GM23338 (cell line): ENCODE data around the gene NMNAT1.

Source experiments
- EZH2 ChIP-seq: fragments of 200-600 bp; sonication (generic); IDR thresholded peaks from one replicate; pipeline ENCODE4 v1.8.0; 2017; ENCODE audit warnings: antibody characterized with exemption, mild to moderate bottlenecking, low read depth; ENCODE audit not compliant: unreplicated experiment
- POLR2AphosphoS5 ChIP-seq: IDR thresholded peaks from 2 replicates; pipeline ENCODE4 v1.6.1; 2016; ENCODE audit warnings: antibody characterized with exemption, low read depth
- TF ChIP-seq, protein P1 (sequence below), 2 experiments: fragments of 200-600 bp in 1 of 2; sonication (generic) in 1 of 2; conservative IDR thresholded peaks; 2 replicates each; pipeline versions ENCODE4 v1.5.1 to v1.6.1; 2016 to 2017; ENCODE audit warnings: antibody characterized with exemption in 2 of 2, low read depth in 2 of 2, mild to moderate bottlenecking in 2 of 2, moderate library complexity in 1 of 2

DNA sequence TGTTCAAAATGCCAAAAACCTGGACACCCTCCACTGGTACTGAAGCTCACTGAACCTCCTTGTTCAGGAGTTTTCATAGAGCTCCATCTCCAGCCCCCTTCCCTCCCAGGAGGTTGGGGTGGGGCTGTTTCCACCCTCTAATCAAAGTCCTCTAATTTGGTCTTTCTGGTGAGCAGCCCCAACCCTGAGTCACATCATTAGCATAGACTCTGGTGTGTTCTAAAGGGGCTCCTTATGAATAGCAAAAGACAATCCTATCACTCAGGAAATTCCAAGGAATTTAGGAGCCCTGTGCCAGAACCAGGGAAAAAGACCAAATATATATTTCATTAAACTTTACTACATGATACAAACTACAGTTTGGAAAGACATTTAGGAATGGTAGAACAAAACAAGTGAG lies 76.3 kb downstream of the NMNAT1 start:
- TF ChIP-seq, protein P1, sequence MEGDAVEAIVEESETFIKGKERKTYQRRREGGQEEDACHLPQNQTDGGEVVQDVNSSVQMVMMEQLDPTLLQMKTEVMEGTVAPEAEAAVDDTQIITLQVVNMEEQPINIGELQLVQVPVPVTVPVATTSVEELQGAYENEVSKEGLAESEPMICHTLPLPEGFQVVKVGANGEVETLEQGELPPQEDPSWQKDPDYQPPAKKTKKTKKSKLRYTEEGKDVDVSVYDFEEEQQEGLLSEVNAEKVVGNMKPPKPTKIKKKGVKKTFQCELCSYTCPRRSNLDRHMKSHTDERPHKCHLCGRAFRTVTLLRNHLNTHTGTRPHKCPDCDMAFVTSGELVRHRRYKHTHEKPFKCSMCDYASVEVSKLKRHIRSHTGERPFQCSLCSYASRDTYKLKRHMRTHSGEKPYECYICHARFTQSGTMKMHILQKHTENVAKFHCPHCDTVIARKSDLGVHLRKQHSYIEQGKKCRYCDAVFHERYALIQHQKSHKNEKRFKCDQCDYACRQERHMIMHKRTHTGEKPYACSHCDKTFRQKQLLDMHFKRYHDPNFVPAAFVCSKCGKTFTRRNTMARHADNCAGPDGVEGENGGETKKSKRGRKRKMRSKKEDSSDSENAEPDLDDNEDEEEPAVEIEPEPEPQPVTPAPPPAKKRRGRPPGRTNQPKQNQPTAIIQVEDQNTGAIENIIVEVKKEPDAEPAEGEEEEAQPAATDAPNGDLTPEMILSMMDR (conservative IDR thresholded peaks at IDR 0.05; ENCODE audit: low read depth in 2 of 2) = no peak
- no peak for TF ChIP-seq POLR2AphosphoS5
- TF ChIP-seq EZH2 = no peak
